Measurements from ENCODE around the gene ITPR2. TPM values are rescaled to one million over a fixed set of nuclear protein-coding genes. Genes with fewer than 3 reads are reported as not detected.

ITPR2 gene
- polyA plus RNA-seq, 1 of the 3 experiments (the other 2 are of a cell fraction) = 2.3 TPM

DNA sequence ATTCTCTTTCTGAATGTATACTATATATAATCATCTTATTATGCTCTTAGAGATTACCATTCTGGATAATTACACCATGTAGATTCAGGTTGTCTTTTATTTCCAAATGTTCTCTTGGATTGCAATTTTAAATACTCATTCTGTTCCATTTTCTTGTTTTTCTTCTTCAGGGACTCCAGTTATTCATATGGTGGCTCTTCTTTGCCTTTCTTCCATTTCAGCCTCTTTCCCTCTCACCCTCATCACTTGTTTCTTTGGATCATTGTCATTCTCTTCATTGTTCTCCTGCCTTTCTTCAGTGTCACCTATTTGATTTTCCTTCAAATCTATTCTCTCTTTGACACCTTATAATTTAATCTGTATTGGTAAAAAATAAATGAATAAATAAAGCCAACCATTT lies 182.0 kb downstream of the ITPR2 start:
- H3K27me3 ChIP-seq (ENCODE audit: insufficient read depth) = no peaks in the 10 kb centered on the region
- POLR2A ChIA-PET = no interaction called here

DNA sequence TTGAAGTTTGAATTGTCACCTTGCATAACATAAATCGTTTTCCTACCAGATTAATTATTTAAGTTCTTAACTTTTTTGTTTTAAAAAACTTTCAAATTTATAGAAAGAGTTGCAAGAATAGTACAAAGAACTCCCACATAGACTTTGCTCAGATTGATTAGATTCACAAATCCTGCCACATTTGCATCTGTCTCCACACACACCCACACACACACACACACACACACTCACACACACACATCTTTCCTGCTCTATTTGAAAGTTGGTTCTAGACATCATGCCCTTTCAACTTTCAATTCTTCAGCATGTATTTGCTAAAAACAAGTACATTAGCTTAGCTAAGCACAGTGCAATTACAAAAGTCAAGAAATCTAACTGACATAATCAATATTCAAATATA lies 184.0 kb downstream of the ITPR2 start:
- H3K9me3 ChIP-seq = no peaks in the 10 kb centered on the region
- H3K4me2 ChIP-seq = no peak overlapping the region
- no peaks in the 10 kb centered on the region for H4K20me1 ChIP-seq (ENCODE audit: insufficient read depth)
- no peak for DNase-seq
- H3K27me3 ChIP-seq (ENCODE audit: insufficient read depth) = no peaks in the 10 kb centered on the region
- peaks cover 16% of the 10 kb centered on the region for H3F3A ChIP-seq (replicated peaks; ENCODE audit: insufficient read depth)
- no peaks in the 10 kb centered on the region for H3K9me2 ChIP-seq
- H3K79me2 ChIP-seq (ENCODE audit: insufficient read depth) = no peaks in the 10 kb centered on the region
- H3K4me1 ChIP-seq (ENCODE audit: control insufficient read depth in 1 of 2, insufficient read depth in 2 of 2, low read depth in 1 of 2, low read length in 1 of 2) = peaks cover 0 to 22% of the 10 kb centered on the region in 2 experiments; a peak in 2 of 4 replicates
- TF ChIP-seq MEF2A (IDR thresholded peaks at IDR 0.05; ENCODE audit: borderline replicate concordance, low read depth) (no peak), FOXM1 (IDR thresholded peaks at IDR 0.05; ENCODE audit: low read depth) (no peak), NFIC (IDR thresholded peaks at IDR 0.05; ENCODE audit: borderline replicate concordance) (no peak), SIN3A (IDR thresholded peaks at IDR 0.05; ENCODE audit: borderline replicate concordance, low read depth, low read length) (no peak), MXI1 (IDR thresholded peaks at IDR 0.05; ENCODE audit: low read depth, low read length) (no peak), RAD21 (IDR thresholded peaks at IDR 0.05; ENCODE audit: low read length) (no peak), GABPA (IDR thresholded peaks at IDR 0.05; ENCODE audit: low read depth) (no peak), RFX5 (IDR thresholded peaks at IDR 0.05; ENCODE audit: low read length) (no peak), JUND (IDR thresholded peaks at IDR 0.05) (no peak), CHD2 (IDR thresholded peaks at IDR 0.05; ENCODE audit: low read length, partially characterized antibody) (no peak), RCOR1 (IDR thresholded peaks at IDR 0.05; ENCODE audit: low read length) (no peak), MAX (IDR thresholded peaks at IDR 0.05; ENCODE audit: low read depth) (no peak), NRF1 (IDR thresholded peaks at IDR 0.05; ENCODE audit: low read depth, low read length) (no peak), USF2 (IDR thresholded peaks at IDR 0.05; ENCODE audit: borderline replicate concordance, low read depth, low read length) (no peak), ELF1 (IDR thresholded peaks at IDR 0.05) (no peak), TCF12 (IDR thresholded peaks at IDR 0.05) (no peak), IRF3 (IDR thresholded peaks at IDR 0.05; ENCODE audit: low read depth, low read length) (no peak), EP300 (IDR thresholded peaks at IDR 0.05; ENCODE audit: borderline replicate concordance in 1 of 2, low read depth in 1 of 2, low read length in 1 of 2) (no peak), FOXJ3 (CRISPR knock-in tag; IDR thresholded peaks at IDR 0.05) (no peak)
- ChIA-PET POLR2A (no interaction called here), CTCF (no interaction called here)
- H3K36me3 ChIP-seq (replicated peaks in 1 of 2; ENCODE audit: control insufficient read depth in 1 of 2, insufficient read depth in 2 of 2, low read length in 1 of 2) = peaks cover 9 to 21% of the 10 kb centered on the region in 2 experiments
- H2AFZ ChIP-seq (ENCODE audit: low read depth) = no peak overlapping the region
- H3K27ac ChIP-seq (ENCODE audit: low read depth in 2 of 2, low read length in 1 of 2) = peak overlapping the region; percentile 58 to 87; a peak in 3 of 4 replicates
- H3K4me3 ChIP-seq (ENCODE audit: low read depth in 2 of 2, low read length in 1 of 2) = no peak overlapping the region
- peak overlapping the region; percentile 35; the same call in 1 of the 2 replicates for H3K9ac ChIP-seq
- WGBS (ENCODE audit: low lambda C conversion rate) = 54% methylated on average over 1 of the region's 1 CpG

More for the DNA sequence above, 182.0 kb downstream of the ITPR2 start:
- H3K27ac ChIP-seq (ENCODE audit: low read depth in 2 of 2, low read length in 1 of 2) = 0 out of 4 replicates have a peak overlapping the region, but pooled peaks of 1 of the 2 experiments have one; percentile 4
- no peak overlapping the region for H3K4me3 ChIP-seq (ENCODE audit: low read depth in 2 of 2, low read length in 1 of 2)
- no peak for DNase-seq
- H4K20me1 ChIP-seq (ENCODE audit: insufficient read depth) = no peaks in the 10 kb centered on the region
- H3K9me2 ChIP-seq = no peaks in the 10 kb centered on the region
- TF ChIP-seq, protein P1, sequence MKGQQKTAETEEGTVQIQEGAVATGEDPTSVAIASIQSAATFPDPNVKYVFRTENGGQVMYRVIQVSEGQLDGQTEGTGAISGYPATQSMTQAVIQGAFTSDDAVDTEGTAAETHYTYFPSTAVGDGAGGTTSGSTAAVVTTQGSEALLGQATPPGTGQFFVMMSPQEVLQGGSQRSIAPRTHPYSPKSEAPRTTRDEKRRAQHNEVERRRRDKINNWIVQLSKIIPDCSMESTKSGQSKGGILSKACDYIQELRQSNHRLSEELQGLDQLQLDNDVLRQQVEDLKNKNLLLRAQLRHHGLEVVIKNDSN (IDR thresholded peaks at IDR 0.05; ENCODE audit: borderline replicate concordance, low read depth) = no peak
- TF ChIP-seq RFX5 (IDR thresholded peaks at IDR 0.05; ENCODE audit: low read length) (no peak), FOSL2 (IDR thresholded peaks at IDR 0.05; ENCODE audit: borderline replicate concordance, low read depth) (no peak)
- H3F3A ChIP-seq (replicated peaks; ENCODE audit: insufficient read depth) = peaks cover 16% of the 10 kb centered on the region
- CTCF ChIA-PET = interaction anchor here (0.6 to 3.0 kb wide), 21 partner anchors 9 to 560 kb away, joined by 3 to 64 read pairs (median 5); no protein-coding TSS in a partner anchor
- H3K4me1 ChIP-seq (ENCODE audit: control insufficient read depth in 1 of 2, insufficient read depth in 2 of 2, low read depth in 1 of 2, low read length in 1 of 2) = peaks cover 0 to 22% of the 10 kb centered on the region in 2 experiments; a peak in 2 of 4 replicates
- H3K79me2 ChIP-seq (ENCODE audit: insufficient read depth) = no peaks in the 10 kb centered on the region
- H3K36me3 ChIP-seq (replicated peaks in 1 of 2; ENCODE audit: control insufficient read depth in 1 of 2, insufficient read depth in 2 of 2, low read length in 1 of 2) = peaks cover 18 to 27% of the 10 kb centered on the region in 2 experiments
- H3K9ac ChIP-seq = no peak overlapping the region
- no peak overlapping the region for H3K4me2 ChIP-seq
- no peaks in the 10 kb centered on the region for H3K9me3 ChIP-seq
- no peak overlapping the region for H2AFZ ChIP-seq (ENCODE audit: low read depth)
